Upper lobe of left lung (tissue), 6 donors: ENCODE measurements around the gene RUVBL2. TPM values are rescaled to one million over a fixed set of nuclear protein-coding genes. Genes with fewer than 3 reads are reported as not detected.

Experiments used
- ATAC-seq, 2 donors: fragments of 200-7000 bp; cut with Tn5 transposase; one replicate each; pipeline ENCODE4 v1.9.1; 2022; ENCODE audit warnings: mild to moderate bottlenecking in 2 of 2, moderate library complexity in 2 of 2; ENCODE audit not compliant: low FRiP score in 2 of 2
- DNase-seq, 2 donors: peaks; one replicate each; pipeline ENCODE4 v3.0.0-alpha.2; 2019 to 2020
- H3K27ac ChIP-seq, 4 donors: fragments of 200-600 bp; sonication (generic); one replicate each; pipeline ENCODE4 v1.5.1; 2016 to 2019
- H3K27me3 ChIP-seq, 4 donors: fragments of 200-600 bp; sonication (generic); one replicate each; pipeline ENCODE4 v1.5.1; 2017 to 2019
- H3K36me3 ChIP-seq, 4 donors: fragments of 200-600 bp; sonication (generic); one replicate each; pipeline ENCODE4 v1.5.1; 2016 to 2019
- H3K4me1 ChIP-seq, 4 donors: fragments of 200-600 bp; sonication (generic); one replicate each; pipeline ENCODE4 v1.5.1; 2018 to 2019
- H3K4me3 ChIP-seq, 4 donors: fragments of 200-600 bp; sonication (generic); one replicate each; pipeline ENCODE4 v1.5.1; 2017 to 2019; ENCODE audit warnings: mild to moderate bottlenecking in 2 of 4, moderate library complexity in 1 of 4
- H3K9me3 ChIP-seq, 4 donors: fragments of 200-600 bp; sonication (generic); one replicate each; pipeline ENCODE4 v1.5.1; 2018 to 2019
- EP300 ChIP-seq, 4 donors: sonication (generic); formaldehyde crosslinking; IDR thresholded peaks; one replicate each; pipeline ENCODE4 v1.5.1; 2017; ENCODE audit warnings: antibody characterized with exemption in 4 of 4, control low read depth in 2 of 4
- POLR2A ChIP-seq, 4 donors: fragments of 450-650 bp; IDR thresholded peaks; one replicate each; pipeline ENCODE4 v1.5.1; 2016 to 2017; ENCODE audit warnings: antibody characterized with exemption in 4 of 4, mild to moderate bottlenecking in 2 of 4
- POLR2AphosphoS5 ChIP-seq, 2 donors: sonication (generic); formaldehyde crosslinking; IDR thresholded peaks; one replicate each; pipeline ENCODE4 v1.5.1; 2017; ENCODE audit warnings: antibody characterized with exemption in 2 of 2
- WGBS, 2 donors: methylation state at CpG; one replicate each; pipeline ENCODE4 v1.1.5; 2017 to 2018; 5-methylcytosine and 5-hydroxymethylcytosine counted together
- total RNA-seq, 6 donors: library from RNA; depleted of rRNA in 4 of 6; stranded (reverse); fragments of >200 nt in 4 of 6; gene quantifications; one replicate each; pipeline versions ENCODE4 v1.1.0 to v1.2.1, GENCODE V29; 2016 to 2021
- TF ChIP-seq, protein P1 (sequence below), 6 experiments: fragments of 450-650 bp in 4 of 6; fragments of 200-600 bp in 2 of 6; sonication (generic) in 2 of 6; IDR thresholded peaks; one replicate each; pipeline ENCODE4 v1.5.1; 2016 to 2019; ENCODE audit warnings: antibody characterized with exemption in 6 of 6
- donor health status: DM: no; HTN: no; CAD: no; lungs with moderate emphysema.
- donor health status: DM: no; HTN: yes; CAD: no; lungs with severe emphysema.

Gene RUVBL2
- total RNA-seq, 6 donors from 2014 or later, result 45.7 to 105 (median 70.6) TPM

DNA sequence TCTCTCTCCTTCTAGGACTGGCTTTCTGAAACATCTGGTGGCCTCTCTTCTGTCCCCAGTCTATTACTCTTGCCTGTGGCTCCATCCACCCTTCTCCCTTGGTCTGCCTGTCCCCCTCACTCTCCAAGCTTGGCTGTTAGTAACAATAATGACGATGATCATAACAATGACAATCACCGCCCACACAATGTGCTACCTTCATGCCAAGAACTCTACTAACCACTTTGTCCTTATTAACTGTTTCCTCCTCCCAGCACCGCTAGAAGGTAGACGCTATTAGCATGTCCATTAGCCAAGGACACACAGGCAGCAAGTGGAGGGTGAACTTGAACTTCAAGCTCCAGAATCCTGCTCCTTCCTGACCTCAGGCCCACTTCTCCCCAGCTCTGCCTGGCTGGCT, 3.3 kb upstream of the RUVBL2 start:
- Histone ChIP-seq H3K9me3 (no peaks in the 10 kb centered on the region), H3K27ac (peak overlapping the region in 1 of 4 donors; percentile 3), H3K36me3 (peaks cover 8 to 50% (median 31%) of the 10 kb centered on the region in 4 donors), H3K4me1 (peaks cover 24 to 43% (median 34%) of the 10 kb centered on the region in 4 donors), H3K4me3 (no peak overlapping the region), H3K27me3 (no peaks in the 10 kb centered on the region)
- whole genome bisulfite sequencing, 2 donors, result 74 to 79% methylated on average over 4 of the region's 4 CpGs
- ATAC-seq (no peak), DNase-seq (no peak)
- TF ChIP-seq EP300 (IDR thresholded peaks at IDR 0.05) (no peak), POLR2AphosphoS5 (IDR thresholded peaks at IDR 0.05) (no peak), POLR2A (IDR thresholded peaks at IDR 0.05) (no peak)
- TF ChIP-seq, protein P1, sequence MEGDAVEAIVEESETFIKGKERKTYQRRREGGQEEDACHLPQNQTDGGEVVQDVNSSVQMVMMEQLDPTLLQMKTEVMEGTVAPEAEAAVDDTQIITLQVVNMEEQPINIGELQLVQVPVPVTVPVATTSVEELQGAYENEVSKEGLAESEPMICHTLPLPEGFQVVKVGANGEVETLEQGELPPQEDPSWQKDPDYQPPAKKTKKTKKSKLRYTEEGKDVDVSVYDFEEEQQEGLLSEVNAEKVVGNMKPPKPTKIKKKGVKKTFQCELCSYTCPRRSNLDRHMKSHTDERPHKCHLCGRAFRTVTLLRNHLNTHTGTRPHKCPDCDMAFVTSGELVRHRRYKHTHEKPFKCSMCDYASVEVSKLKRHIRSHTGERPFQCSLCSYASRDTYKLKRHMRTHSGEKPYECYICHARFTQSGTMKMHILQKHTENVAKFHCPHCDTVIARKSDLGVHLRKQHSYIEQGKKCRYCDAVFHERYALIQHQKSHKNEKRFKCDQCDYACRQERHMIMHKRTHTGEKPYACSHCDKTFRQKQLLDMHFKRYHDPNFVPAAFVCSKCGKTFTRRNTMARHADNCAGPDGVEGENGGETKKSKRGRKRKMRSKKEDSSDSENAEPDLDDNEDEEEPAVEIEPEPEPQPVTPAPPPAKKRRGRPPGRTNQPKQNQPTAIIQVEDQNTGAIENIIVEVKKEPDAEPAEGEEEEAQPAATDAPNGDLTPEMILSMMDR (IDR thresholded peaks at IDR 0.05), result no peak

DNA sequence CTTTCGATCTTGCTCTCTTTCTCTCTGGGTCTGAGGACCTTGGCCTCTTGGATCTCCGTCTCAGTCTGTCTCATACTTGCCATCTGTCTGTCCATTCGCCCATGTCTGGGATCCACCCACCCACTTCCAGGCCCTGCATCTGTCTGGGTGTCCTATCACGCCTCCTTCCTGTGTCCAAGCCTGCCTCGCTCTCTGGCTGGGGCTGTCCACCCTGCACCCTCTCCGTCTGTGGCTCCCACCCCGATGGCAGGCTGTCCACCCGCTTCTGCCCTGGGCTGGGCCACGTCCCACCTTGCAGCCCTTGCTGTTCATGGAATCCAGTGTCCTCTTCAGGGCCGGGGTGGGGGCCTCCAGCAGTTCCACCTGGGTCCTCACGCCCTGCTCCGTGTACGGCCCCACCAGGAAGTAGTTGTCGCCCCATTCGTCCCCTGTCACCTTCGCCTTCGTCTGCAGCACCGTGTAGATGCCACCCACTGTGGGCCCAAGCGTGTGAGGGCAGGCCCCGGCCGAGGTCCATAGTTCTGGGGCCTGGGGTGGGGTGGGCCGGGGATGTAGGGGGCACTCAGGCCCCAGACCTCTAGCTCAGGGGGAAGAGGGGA, 2.6 kb upstream of the RUVBL2 start:
- WGBS, 2 donors, result 87 to 95% methylated on average over 11 to 22 of the region's 22 CpGs
- ATAC-seq (no peak), DNase-seq (peak in 1 of 2 donors; percentile 60)
- H3K9me3 ChIP-seq, result no peaks in the 10 kb centered on the region
- no peak for TF ChIP-seq POLR2AphosphoS5 (IDR thresholded peaks at IDR 0.05)
- TF ChIP-seq POLR2A (IDR thresholded peaks at IDR 0.05), result no peak
- TF ChIP-seq, protein P1 (IDR thresholded peaks at IDR 0.05), result no peak
- no peak for TF ChIP-seq EP300 (IDR thresholded peaks at IDR 0.05)
- peaks cover 24 to 43% (median 34%) of the 10 kb centered on the region in 4 donors for H3K4me1 ChIP-seq
- H3K27me3 ChIP-seq, result no peaks in the 10 kb centered on the region
- H3K36me3 ChIP-seq, result peaks cover 4 to 43% (median 25%) of the 10 kb centered on the region in 4 donors
- H3K27ac ChIP-seq, result peak overlapping the region in 3 of 4 donors; percentile 18 to 98 (median 92)
- H3K4me3 ChIP-seq, result peak overlapping the region in 2 of 4 donors; percentile 58 to 84

DNA sequence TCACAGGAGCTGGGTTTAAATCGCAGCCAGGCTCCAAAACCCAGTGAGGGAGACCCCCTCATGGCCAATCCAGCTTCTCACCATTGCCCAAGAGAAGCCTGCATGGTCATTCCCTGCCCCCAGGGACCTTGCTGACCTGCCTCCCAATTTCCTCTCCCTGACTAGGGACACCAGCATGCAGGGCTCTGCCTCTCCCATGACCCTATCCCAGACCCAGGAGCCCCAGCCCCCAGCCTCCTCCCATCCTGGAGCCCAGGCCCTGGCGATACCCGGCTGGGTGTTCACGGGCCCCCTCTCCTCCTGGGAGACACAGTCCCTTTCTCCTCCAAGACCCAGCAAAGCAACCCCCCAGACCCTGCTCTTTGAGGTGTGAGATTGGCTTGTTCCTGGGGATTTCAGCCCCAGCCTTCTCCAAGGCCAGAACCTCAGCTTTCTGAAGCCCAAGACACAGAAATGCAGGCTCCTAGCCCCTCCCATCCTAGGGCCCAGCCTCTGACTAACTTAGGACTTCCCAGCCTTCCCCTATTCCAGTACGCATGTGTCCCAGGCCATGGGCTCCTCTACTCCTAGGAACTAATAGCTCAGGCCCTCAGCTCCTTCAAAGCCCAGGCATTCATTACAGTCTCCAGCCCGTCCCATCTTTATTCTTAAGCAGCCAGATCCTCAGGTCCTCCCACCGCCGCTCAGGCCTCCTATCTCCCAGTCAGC, 1.7 kb upstream of the RUVBL2 start:
- peak; percentile 74 to 77 for ATAC-seq
- TF ChIP-seq, protein P1 (IDR thresholded peaks at IDR 0.05), result no peak
- peak in 1 of 2 donors; percentile 76 for TF ChIP-seq POLR2AphosphoS5 (IDR thresholded peaks at IDR 0.05)
- TF ChIP-seq POLR2A (IDR thresholded peaks at IDR 0.05), result peak in 1 of 4 donors; percentile 59
- peak in 1 of 4 donors; percentile 7 for TF ChIP-seq EP300 (IDR thresholded peaks at IDR 0.05)
- H3K36me3 ChIP-seq, result peaks cover 4 to 34% (median 19%) of the 10 kb centered on the region in 4 donors
- no peaks in the 10 kb centered on the region for H3K9me3 ChIP-seq
- H3K4me3 ChIP-seq, result peak overlapping the region; percentile 53 to 94 (median 71)
- H3K4me1 ChIP-seq, result peaks cover 24 to 43% (median 34%) of the 10 kb centered on the region in 4 donors
- no peaks in the 10 kb centered on the region for H3K27me3 ChIP-seq
- peak overlapping the region; percentile 84 to 98 (median 95) for H3K27ac ChIP-seq
- 17 to 27% methylated on average over 5 to 8 of the region's 8 CpGs for WGBS, 2 donors
- DNase-seq, result peak; percentile 54 to 86

DNA sequence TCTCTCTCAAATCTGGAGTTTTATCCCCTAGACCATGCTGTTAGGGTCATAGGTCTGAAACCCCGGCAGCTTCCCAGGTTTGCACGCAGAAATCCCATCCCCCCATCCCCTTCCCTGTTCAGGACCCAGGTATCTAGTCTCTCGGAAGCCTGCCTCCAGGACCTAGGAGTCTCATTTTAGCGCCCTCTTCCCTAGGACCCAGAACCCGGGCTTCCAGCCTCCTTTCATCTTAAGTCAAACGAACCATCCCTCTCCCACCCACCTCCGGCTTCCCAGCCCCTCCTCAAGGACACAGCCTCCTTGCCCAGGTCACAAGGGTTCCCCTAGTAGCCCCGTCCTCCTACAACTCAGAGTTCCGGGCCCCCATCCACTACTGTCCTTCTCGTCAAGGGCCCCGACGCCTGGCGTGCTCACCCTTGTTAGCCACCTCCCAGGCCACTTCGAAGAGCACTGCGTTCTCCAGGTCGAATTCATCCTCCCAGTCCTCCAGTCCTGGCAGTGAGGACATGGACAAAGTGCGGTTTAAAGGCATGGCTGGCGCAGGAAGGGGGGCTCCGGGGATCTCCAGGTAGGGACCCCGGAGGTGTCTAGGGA, 1.0 kb upstream of the RUVBL2 start:
- peaks cover 4 to 28% (median 16%) of the 10 kb centered on the region in 4 donors for H3K36me3 ChIP-seq
- no peaks in the 10 kb centered on the region for H3K9me3 ChIP-seq
- ATAC-seq (peak; percentile 0 to 24), DNase-seq (peak in 1 of 2 donors; percentile 57)
- H3K4me3 ChIP-seq, result peak overlapping the region; percentile 53 to 94 (median 71)
- peak overlapping the region; percentile 84 to 98 (median 95) for H3K27ac ChIP-seq
- no peaks in the 10 kb centered on the region for H3K27me3 ChIP-seq
- peaks cover 24 to 43% (median 34%) of the 10 kb centered on the region in 4 donors for H3K4me1 ChIP-seq
- TF ChIP-seq POLR2A (IDR thresholded peaks at IDR 0.05) (no peak), EP300 (IDR thresholded peaks at IDR 0.05) (no peak)
- 0 to 1% methylated on average over 16 to 19 of the region's 20 CpGs for WGBS, 2 donors

DNA sequence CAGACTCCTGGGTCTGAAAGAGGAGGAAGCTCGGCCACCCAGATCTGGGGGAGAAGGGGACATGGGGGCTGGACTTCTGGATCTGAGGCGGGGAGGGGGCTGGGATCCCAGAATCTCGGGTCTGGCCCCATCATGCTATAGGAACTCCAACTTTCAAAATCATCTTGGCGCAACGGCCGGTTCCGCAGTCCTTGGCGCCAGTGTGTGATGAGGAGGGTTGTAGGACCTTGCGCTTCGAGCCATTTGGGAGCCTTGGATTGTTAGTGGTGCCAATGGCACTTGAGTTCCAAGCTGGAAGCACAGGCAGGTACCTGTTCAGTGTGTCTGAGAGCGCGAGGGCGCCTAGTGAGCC, 324 bp downstream of the RUVBL2 start:
- peaks cover 0 to 18% (median 6%) of the 10 kb centered on the region in 4 donors for H3K36me3 ChIP-seq
- ATAC-seq (no peak), DNase-seq (no peak)
- H3K9me3 ChIP-seq, result no peaks in the 10 kb centered on the region
- peak overlapping the region; percentile 84 to 98 (median 95) for H3K27ac ChIP-seq
- H3K4me1 ChIP-seq, result peaks cover 24 to 43% (median 34%) of the 10 kb centered on the region in 4 donors
- WGBS, 2 donors, result 0% methylated on average over 5 to 13 of the region's 13 CpGs
- no peaks in the 10 kb centered on the region for H3K27me3 ChIP-seq
- TF ChIP-seq POLR2A (IDR thresholded peaks at IDR 0.05) (no peak), POLR2AphosphoS5 (IDR thresholded peaks at IDR 0.05) (no peak), EP300 (IDR thresholded peaks at IDR 0.05) (no peak)
- TF ChIP-seq, protein P1 (IDR thresholded peaks at IDR 0.05), result no peak
- peak overlapping the region; percentile 33 to 84 (median 56) for H3K4me3 ChIP-seq
